ENCODE data around the gene NSL1. TPM values are rescaled to one million over a fixed set of nuclear protein-coding genes. Genes with fewer than 3 reads are reported as not detected.
A peak's percentile ranks its signal among the peaks of the same experiment; 100 is the strongest.

The NSL1 gene
- total and polyA plus RNA-seq, 9 of the 15 experiments (the other 6 are each of a cell fraction or from before 2014, with no cell fraction given): 53.5 to 108 (median 59.1) TPM

- TF ChIP-seq CBX2 (IDR thresholded peaks at IDR 0.05; ENCODE audit: insufficient read depth, low read length, poor library complexity, severe bottlenecking) (no peak), GTF2A2 (tag; IDR thresholded peaks at IDR 0.05) (no peak), PML (IDR thresholded peaks at IDR 0.05; ENCODE audit: low read length) (no peak), NR4A1 (CRISPR knock-in tag; IDR thresholded peaks at IDR 0.05) (no peak), NR4A1 (tag; IDR thresholded peaks at IDR 0.05) (no peak), CTCF (IDR thresholded peaks at IDR 0.05 in 2 of 3, conservative IDR thresholded peaks at IDR 0.05 in 1 of 3; ENCODE audit: insufficient read depth in 2 of 3, low read depth in 1 of 3, low read length in 3 of 3) (peak in 2 of 3 experiments; percentile 50 to 81; a peak in 4 of 6 replicates), UBTF (IDR thresholded peaks at IDR 0.05; ENCODE audit: borderline replicate concordance in 1 of 2, low read depth in 2 of 2, low read length in 2 of 2) (no peak), PTBP1 (IDR thresholded peaks at IDR 0.05; ENCODE audit: low read depth, low read length) (no peak), KAT7 (CRISPR knock-in tag; IDR thresholded peaks at IDR 0.05; ENCODE audit: borderline replicate concordance) (no peak), RBM39 (optimal IDR thresholded peaks at IDR 0.05; ENCODE audit: low read depth, low read length) (no peak)
- TF ChIP-seq, protein P1, sequence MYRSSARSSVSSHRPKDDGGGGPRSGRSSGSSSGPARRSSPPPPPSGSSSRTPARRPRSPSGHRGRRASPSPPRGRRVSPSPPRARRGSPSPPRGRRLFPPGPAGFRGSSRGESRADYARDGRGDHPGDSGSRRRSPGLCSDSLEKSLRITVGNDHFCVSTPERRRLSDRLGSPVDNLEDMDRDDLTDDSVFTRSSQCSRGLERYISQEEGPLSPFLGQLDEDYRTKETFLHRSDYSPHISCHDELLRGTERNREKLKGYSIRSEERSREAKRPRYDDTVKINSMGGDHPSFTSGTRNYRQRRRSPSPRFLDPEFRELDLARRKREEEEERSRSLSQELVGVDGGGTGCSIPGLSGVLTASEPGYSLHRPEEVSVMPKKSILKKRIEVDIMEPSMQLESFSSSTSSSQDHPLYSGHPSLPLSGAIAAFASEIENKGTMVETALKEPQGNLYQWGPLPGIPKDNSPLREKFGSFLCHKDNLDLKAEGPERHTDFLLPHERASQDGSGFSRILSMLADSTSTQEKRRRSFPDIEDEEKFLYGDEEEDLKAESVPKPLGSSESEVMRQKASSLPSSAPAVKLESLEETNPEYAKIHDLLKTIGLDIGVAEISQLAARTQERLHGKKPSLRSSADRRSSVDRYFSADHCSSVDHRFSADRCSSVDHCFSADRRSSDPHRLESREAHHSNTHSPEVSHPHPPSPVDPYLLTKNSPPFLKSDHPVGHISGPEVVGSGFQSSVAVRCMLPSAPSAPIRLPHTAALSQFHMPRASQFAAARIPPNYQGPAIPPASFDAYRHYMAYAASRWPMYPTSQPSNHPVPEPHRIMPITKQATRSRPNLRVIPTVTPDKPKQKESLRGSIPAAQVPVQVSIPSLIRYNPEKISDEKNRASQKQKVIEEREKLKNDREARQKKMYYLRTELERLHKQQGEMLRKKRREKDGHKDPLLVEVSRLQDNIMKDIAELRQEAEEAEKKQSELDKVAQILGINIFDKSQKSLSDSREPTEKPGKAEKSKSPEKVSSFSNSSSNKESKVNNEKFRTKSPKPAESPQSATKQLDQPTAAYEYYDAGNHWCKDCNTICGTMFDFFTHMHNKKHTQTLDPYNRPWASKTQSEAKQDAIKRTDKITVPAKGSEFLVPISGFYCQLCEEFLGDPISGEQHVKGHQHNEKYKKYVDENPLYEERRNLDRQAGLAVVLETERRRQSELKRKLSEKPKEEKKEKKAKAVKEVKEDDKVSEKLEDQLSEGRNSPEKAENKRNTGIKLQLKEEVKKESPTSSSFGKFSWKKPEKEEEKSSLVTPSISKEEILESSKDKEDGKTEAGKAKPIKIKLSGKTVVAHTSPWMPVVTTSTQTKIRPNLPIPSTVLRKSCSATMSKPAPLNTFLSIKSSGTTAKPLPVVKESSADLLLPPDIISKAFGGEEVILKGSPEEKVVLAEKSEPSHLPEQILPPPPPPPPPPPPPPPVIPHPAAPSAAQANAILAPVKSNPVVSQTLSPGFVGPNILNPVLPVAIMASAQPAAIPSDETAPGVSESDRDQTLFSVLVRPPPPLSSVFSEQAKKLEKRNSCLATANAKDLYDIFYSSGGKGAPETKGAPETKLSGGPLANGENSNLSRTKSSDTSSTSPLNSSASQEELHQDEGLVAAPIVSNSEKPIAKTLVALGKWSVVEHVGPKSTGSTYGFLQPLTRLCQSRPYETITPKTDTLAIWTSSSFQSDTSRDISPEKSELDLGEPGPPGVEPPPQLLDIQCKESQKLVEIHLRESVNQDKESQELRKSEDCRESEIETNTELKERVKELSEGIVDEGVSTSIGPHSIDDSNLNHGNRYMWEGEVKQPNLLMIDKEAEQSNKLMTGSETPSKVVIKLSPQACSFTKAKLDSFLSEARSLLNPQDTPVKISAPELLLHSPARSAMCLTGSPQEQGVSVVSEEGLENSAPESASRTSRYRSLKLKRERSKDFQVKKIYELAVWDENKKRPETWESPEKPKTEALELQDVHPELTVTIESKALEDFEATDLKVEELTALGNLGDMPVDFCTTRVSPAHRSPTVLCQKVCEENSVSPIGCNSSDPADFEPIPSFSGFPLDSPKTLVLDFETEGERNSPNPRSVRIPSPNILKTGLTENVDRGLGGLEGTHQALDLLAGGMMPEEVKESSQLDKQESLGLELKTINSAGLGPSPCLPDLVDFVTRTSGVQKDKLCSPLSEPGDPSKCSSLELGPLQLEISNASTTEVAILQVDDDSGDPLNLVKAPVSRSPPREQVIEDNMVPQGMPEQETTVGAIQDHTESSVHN (IDR thresholded peaks at IDR 0.05; ENCODE audit: borderline replicate concordance in 1 of 2, low read depth in 1 of 2): no peak
- TF ChIP-seq, protein P2, sequence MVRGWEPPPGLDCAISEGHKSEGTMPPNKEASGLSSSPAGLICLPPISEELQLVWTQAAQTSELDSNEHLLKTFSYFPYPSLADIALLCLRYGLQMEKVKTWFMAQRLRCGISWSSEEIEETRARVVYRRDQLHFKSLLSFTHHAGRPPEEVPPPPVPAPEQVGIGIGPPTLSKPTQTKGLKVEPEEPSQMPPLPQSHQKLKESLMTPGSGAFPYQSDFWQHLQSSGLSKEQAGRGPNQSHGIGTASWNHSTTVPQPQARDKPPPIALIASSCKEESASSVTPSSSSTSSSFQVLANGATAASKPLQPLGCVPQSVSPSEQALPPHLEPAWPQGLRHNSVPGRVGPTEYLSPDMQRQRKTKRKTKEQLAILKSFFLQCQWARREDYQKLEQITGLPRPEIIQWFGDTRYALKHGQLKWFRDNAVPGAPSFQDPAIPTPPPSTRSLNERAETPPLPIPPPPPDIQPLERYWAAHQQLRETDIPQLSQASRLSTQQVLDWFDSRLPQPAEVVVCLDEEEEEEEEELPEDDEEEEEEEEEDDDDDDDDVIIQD (CRISPR knock-in tag; IDR thresholded peaks at IDR 0.05): no peak
Observed at GRCh38 chr1:212782422-212783154, 9.0 kb downstream of the NSL1 start (continued).

Measured in K562 (cell line).